H9 (cell line): Measurements from ENCODE around the gene RSBN1L. TPM values are rescaled to one million over a fixed set of nuclear protein-coding genes. Genes with fewer than 3 reads are reported as not detected.

ENCODE experiments used
- DNase-seq: peaks from one replicate; pipeline ENCODE4 v3.0.0-alpha.2; 2017
- H2AFZ ChIP-seq: one replicate; pipeline ENCODE4 v1.6.1; 2013; ENCODE audit warnings: mild to moderate bottlenecking, low read length, control low read depth, moderate library complexity
- H2AK5ac ChIP-seq: 2 replicates; pipeline ENCODE4 v1.6.1; 2013; ENCODE audit warnings: low read length, control low read depth, mixed read lengths; ENCODE audit not compliant: insufficient read length
- H2BK120ac ChIP-seq: one replicate; pipeline ENCODE4 v1.6.1; 2013; ENCODE audit warnings: low read depth, mild to moderate bottlenecking, low read length, control low read depth, inconsistent platforms; ENCODE audit not compliant: poor library complexity, severe bottlenecking
- H2BK12ac ChIP-seq: 2 replicates; pipeline ENCODE4 v1.6.1; 2013; ENCODE audit warnings: low read length, control low read depth, mixed read lengths, low read depth; ENCODE audit not compliant: insufficient read length
- H2BK15ac ChIP-seq: 2 replicates; pipeline ENCODE4 v1.6.1; 2013; ENCODE audit warnings: low read depth, low read length, control low read depth
- H2BK20ac ChIP-seq: one replicate; pipeline ENCODE4 v1.6.1; 2013; ENCODE audit warnings: low read depth, mild to moderate bottlenecking, low read length, control low read depth, inconsistent platforms; ENCODE audit not compliant: poor library complexity, severe bottlenecking
- H2BK5ac ChIP-seq: 2 replicates; pipeline ENCODE4 v1.6.1; 2013; ENCODE audit warnings: low read length, control low read depth, mixed read lengths; ENCODE audit not compliant: insufficient read length
- H3K14ac ChIP-seq: 2 replicates; pipeline ENCODE4 v1.6.1; 2013; ENCODE audit warnings: low read length, control low read depth; ENCODE audit not compliant: insufficient read depth
- H3K18ac ChIP-seq: 2 replicates; pipeline ENCODE4 v1.6.1; 2013; ENCODE audit warnings: low read depth, mild to moderate bottlenecking, mixed read lengths, low read length, control low read depth; ENCODE audit not compliant: insufficient read length
- H3K23ac ChIP-seq: 2 replicates; pipeline ENCODE4 v1.6.1; 2013; ENCODE audit warnings: low read length, control low read depth, mixed read lengths, low read depth; ENCODE audit not compliant: insufficient read length
- H3K23me2 ChIP-seq: 2 replicates; pipeline ENCODE4 v1.6.1; 2013; ENCODE audit warnings: low read depth, mild to moderate bottlenecking, mixed read lengths, low read length, control low read depth; ENCODE audit not compliant: insufficient read length, poor library complexity, severe bottlenecking
- H3K27ac ChIP-seq: 2 replicates; pipeline ENCODE4 v1.5.1; 2013; ENCODE audit warnings: low read length, control low read depth, mixed read lengths, low read depth; ENCODE audit not compliant: insufficient read length
- H3K27me3 ChIP-seq: 2 replicates; pipeline ENCODE4 v1.6.1; 2013; ENCODE audit warnings: low read length, control low read depth, inconsistent platforms; ENCODE audit not compliant: insufficient read depth
- H3K4ac ChIP-seq: 2 replicates; pipeline ENCODE4 v1.6.1; 2013; ENCODE audit warnings: low read depth, mild to moderate bottlenecking, control low read depth, inconsistent platforms, low read length, moderate library complexity
- H3K4me1 ChIP-seq: 2 replicates; pipeline ENCODE4 v1.6.1; 2013; ENCODE audit warnings: low read length, control low read depth, inconsistent platforms; ENCODE audit not compliant: insufficient read depth
- H3K4me2 ChIP-seq: 2 replicates; pipeline ENCODE4 v1.6.1; 2013; ENCODE audit warnings: low read length, control low read depth, mixed read lengths; ENCODE audit not compliant: insufficient read length, insufficient read depth
- H3K56ac ChIP-seq: 2 replicates; pipeline ENCODE4 v1.6.1; 2013; ENCODE audit warnings: low read depth, mild to moderate bottlenecking, mixed read lengths, low read length, control low read depth; ENCODE audit not compliant: insufficient read length
- H3K79me1 ChIP-seq: 2 replicates; pipeline ENCODE4 v1.6.1; 2013; ENCODE audit warnings: low read depth, mild to moderate bottlenecking, moderate library complexity, low read length, control low read depth, inconsistent platforms; ENCODE audit not compliant: insufficient read depth, poor library complexity, severe bottlenecking
- H3K79me2 ChIP-seq: 2 replicates; pipeline ENCODE4 v1.6.1; 2013; ENCODE audit warnings: low read length, control low read depth, inconsistent platforms; ENCODE audit not compliant: insufficient read depth
- H3K9ac ChIP-seq: 2 replicates; pipeline ENCODE4 v1.6.1; 2013; ENCODE audit warnings: low read length, control low read depth, mixed read lengths; ENCODE audit not compliant: insufficient read length; ENCODE audit errors: extremely low read depth
- H3K9me3 ChIP-seq: one replicate; pipeline ENCODE4 v1.6.1; 2013; ENCODE audit warnings: low read depth, low read length, inconsistent platforms; ENCODE audit not compliant: control insufficient read depth
- H3T11ph ChIP-seq: one replicate; pipeline ENCODE4 v1.6.1; 2013; ENCODE audit warnings: mild to moderate bottlenecking, low read length, control low read depth, inconsistent platforms
- H4K20me1 ChIP-seq: one replicate; pipeline ENCODE4 v1.6.1; 2013; ENCODE audit not compliant: control insufficient read depth, insufficient read length, insufficient read depth
- H4K5ac ChIP-seq: 2 replicates; pipeline ENCODE4 v1.6.1; 2013; ENCODE audit warnings: low read depth, mild to moderate bottlenecking, mixed read lengths, low read length, control low read depth; ENCODE audit not compliant: insufficient read length
- H4K8ac ChIP-seq: replicated peaks from 2 replicates; pipeline ENCODE4 v1.6.1; 2013; ENCODE audit warnings: low read length, control low read depth, mixed read lengths, low read depth; ENCODE audit not compliant: insufficient read length
- H4K91ac ChIP-seq: 2 replicates; pipeline ENCODE4 v1.6.1; 2013; ENCODE audit warnings: low read depth, mild to moderate bottlenecking, moderate library complexity, mixed read lengths, low read length, control low read depth; ENCODE audit not compliant: insufficient read length
- H3K27ac Mint-ChIP-seq, 3 experiments: 2 replicates in 2 of 3; 3 replicates in 1 of 3; pipeline ENCODE4 v1.8.0; 2020 to 2021; ENCODE audit warnings: mixed read lengths in 3 of 3, mild to moderate bottlenecking in 1 of 3, moderate library complexity in 1 of 3
- H3K27me3 Mint-ChIP-seq: 2 replicates; pipeline ENCODE4 v1.8.0; 2021; ENCODE audit warnings: low read depth, mild to moderate bottlenecking, moderate library complexity, mixed read lengths
- H3K36me3 Mint-ChIP-seq, 3 experiments: 2 replicates in 2 of 3; 3 replicates in 1 of 3; pipeline ENCODE4 v1.8.0; 2020 to 2021; ENCODE audit warnings: low read depth in 3 of 3, mixed read lengths in 3 of 3; ENCODE audit not compliant: insufficient read depth in 1 of 3
- H3K4me1 Mint-ChIP-seq, 2 experiments: 2 replicates each; pipeline ENCODE4 v1.8.0; 2020; ENCODE audit warnings: mixed read lengths in 2 of 2
- H3K4me3 Mint-ChIP-seq, 2 experiments: 2 replicates in 1 of 2; 3 replicates in 1 of 2; pipeline ENCODE4 v1.8.0; 2020 to 2021; ENCODE audit warnings: mild to moderate bottlenecking in 2 of 2, mixed read lengths in 2 of 2, moderate library complexity in 1 of 2
- H3K9me3 Mint-ChIP-seq, 2 experiments: 2 replicates in 1 of 2; 3 replicates in 1 of 2; pipeline ENCODE4 v1.8.0; 2020; ENCODE audit warnings: mild to moderate bottlenecking in 2 of 2, mixed read lengths in 2 of 2, moderate library complexity in 1 of 2
- WGBS: extraction: QIAGEN DNeasy Blood & Tissue Kit; methylation state at CpG from one replicate; pipeline ENCODE4 v1.1.7; 2013; ENCODE audit warnings: missing lambda C conversion rate, low lambda C conversion rate, mixed read lengths; ENCODE audit not compliant: insufficient read length; ENCODE audit errors: extremely low coverage; 5-methylcytosine and 5-hydroxymethylcytosine counted together
- total RNA-seq: library from RNA; stranded (reverse); gene quantifications from 2 replicates; pipeline ENCODE4 v1.2.1, GENCODE V29; 2021
- TF ChIP-seq, protein P1 (sequence below): fragments of 200-600 bp; sonication (generic); conservative IDR thresholded peaks from 3 replicates; pipeline ENCODE4 v1.8.0; 2021; ENCODE audit warnings: antibody characterized with exemption, mild to moderate bottlenecking

RSBN1L gene
- total RNA-seq, 1 experiment from 2014 or later, result 20.6 TPM

DNA sequence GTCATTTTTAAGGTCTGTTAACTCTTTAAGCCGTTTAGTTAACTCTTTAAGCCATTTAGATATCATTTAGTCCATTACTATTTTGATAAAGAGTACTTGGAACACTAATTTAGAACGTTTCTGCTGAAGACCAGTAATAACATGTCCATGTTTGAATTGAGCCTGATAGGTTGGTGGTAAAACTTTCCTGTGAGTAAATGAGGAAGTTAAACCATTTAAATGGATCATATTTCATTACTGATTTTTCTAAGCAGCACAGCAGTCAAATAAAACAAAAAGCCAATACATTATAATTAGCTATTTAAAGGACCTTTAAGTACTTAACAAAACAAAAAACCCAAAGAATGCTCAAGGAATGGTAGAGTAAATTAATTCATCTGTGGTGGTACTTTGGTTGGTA lies 131.7 kb downstream of the RSBN1L start:
- Histone ChIP-seq H2AFZ (no peak overlapping the region), H3K79me2 (no peaks in the 10 kb centered on the region), H2AK5ac (no peak overlapping the region), H3K27ac (no peak overlapping the region), H3K56ac (no peak overlapping the region), H3K4me1 (no peaks in the 10 kb centered on the region), H3K9ac (no peak overlapping the region), H4K20me1 (no peaks in the 10 kb centered on the region), H3T11ph (no peak overlapping the region), H4K5ac (no peak overlapping the region), H3K27me3 (no peaks in the 10 kb centered on the region), H2BK5ac (no peak overlapping the region), H3K14ac (no peak overlapping the region), H3K4me2 (no peak overlapping the region), H3K23ac (no peak overlapping the region), H3K79me1 (no peaks in the 10 kb centered on the region), H2BK15ac (no peak overlapping the region), H4K8ac (no peak overlapping the region), H3K4ac (no peak overlapping the region), H2BK20ac (no peak overlapping the region), H2BK120ac (no peak overlapping the region), H3K9me3 (no peaks in the 10 kb centered on the region), H4K91ac (no peak overlapping the region), H3K18ac (no peak overlapping the region), H2BK12ac (no peak overlapping the region), H3K23me2 (no peaks in the 10 kb centered on the region)
- Mint-ChIP-seq H3K27me3 (no peaks in the 10 kb centered on the region), H3K4me1 (0 out of 4 replicates have a peak, but pooled peaks cover 0 to 4% of the 10 kb centered on the region in 2 experiments), H3K9me3 (peaks cover 0 to 8% of the 10 kb centered on the region in 2 experiments; a peak in 2 of 5 replicates), H3K4me3 (no peak overlapping the region), H3K27ac (no peak overlapping the region), H3K36me3 (peaks cover 2 to 7% (median 2%) of the 10 kb centered on the region in 3 experiments; a peak in 4 of 7 replicates)
- TF ChIP-seq, protein P1, sequence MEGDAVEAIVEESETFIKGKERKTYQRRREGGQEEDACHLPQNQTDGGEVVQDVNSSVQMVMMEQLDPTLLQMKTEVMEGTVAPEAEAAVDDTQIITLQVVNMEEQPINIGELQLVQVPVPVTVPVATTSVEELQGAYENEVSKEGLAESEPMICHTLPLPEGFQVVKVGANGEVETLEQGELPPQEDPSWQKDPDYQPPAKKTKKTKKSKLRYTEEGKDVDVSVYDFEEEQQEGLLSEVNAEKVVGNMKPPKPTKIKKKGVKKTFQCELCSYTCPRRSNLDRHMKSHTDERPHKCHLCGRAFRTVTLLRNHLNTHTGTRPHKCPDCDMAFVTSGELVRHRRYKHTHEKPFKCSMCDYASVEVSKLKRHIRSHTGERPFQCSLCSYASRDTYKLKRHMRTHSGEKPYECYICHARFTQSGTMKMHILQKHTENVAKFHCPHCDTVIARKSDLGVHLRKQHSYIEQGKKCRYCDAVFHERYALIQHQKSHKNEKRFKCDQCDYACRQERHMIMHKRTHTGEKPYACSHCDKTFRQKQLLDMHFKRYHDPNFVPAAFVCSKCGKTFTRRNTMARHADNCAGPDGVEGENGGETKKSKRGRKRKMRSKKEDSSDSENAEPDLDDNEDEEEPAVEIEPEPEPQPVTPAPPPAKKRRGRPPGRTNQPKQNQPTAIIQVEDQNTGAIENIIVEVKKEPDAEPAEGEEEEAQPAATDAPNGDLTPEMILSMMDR, result no peak
- WGBS, result no CpG with 5 or more reads among the region's 2 CpGs
- no peak for DNase-seq
